ENCODE measurements around the gene CYGB. TPM values are rescaled to one million over a fixed set of nuclear protein-coding genes. Genes with fewer than 3 reads are reported as not detected.

Gene CYGB
- total and polyA plus RNA-seq, 2 of the 13 experiments (the other 11 are each of a cell fraction or from before 2014, with no cell fraction given): 18.9 to 27.1 TPM

DNA sequence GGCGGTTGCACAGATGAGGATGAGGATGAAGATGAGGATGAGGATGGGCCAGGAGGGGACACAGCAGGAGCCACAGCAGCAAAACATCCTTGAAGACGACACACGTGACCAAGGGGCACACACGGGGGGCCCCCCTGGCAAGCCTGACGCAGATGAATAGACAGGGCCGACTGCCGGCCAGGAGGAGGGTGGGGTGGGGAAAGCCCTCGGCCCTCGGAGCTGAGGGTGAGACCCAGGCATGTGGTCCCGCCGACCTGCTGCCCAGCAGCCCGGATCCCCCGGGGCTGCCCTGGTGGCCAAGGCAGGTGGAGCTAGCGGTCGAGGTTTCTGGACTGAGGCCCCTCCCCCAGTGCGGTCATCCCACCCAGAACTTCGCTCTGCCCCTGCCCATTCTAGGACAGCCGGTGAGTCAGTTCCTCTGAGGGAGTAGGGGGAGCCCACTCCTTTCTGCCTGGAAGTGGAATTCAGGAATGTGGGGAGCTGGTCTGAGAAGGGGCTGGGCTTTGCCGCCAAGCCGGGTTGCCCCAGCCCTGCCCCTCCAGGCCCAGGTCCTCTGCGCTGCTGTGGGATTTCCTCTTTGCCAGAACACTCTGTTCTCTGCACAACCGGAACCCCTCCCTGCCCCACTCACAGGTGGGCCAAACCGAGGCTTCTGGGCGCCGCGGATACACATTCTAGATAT lies 9.9 kb downstream of the CYGB start (continued):
- TF ChIP-seq MTA3 (CRISPR knock-in tag; IDR thresholded peaks at IDR 0.05): no peak
- no peak for TF ChIP-seq ELF3 (CRISPR knock-in tag; IDR thresholded peaks at IDR 0.05)
- TF ChIP-seq ONECUT2 (CRISPR knock-in tag; IDR thresholded peaks at IDR 0.05): no peak
- TF ChIP-seq ZNF337 (CRISPR knock-in tag; IDR thresholded peaks at IDR 0.05; ENCODE audit: borderline replicate concordance, low read depth): no peak
- TF ChIP-seq, protein P1, sequence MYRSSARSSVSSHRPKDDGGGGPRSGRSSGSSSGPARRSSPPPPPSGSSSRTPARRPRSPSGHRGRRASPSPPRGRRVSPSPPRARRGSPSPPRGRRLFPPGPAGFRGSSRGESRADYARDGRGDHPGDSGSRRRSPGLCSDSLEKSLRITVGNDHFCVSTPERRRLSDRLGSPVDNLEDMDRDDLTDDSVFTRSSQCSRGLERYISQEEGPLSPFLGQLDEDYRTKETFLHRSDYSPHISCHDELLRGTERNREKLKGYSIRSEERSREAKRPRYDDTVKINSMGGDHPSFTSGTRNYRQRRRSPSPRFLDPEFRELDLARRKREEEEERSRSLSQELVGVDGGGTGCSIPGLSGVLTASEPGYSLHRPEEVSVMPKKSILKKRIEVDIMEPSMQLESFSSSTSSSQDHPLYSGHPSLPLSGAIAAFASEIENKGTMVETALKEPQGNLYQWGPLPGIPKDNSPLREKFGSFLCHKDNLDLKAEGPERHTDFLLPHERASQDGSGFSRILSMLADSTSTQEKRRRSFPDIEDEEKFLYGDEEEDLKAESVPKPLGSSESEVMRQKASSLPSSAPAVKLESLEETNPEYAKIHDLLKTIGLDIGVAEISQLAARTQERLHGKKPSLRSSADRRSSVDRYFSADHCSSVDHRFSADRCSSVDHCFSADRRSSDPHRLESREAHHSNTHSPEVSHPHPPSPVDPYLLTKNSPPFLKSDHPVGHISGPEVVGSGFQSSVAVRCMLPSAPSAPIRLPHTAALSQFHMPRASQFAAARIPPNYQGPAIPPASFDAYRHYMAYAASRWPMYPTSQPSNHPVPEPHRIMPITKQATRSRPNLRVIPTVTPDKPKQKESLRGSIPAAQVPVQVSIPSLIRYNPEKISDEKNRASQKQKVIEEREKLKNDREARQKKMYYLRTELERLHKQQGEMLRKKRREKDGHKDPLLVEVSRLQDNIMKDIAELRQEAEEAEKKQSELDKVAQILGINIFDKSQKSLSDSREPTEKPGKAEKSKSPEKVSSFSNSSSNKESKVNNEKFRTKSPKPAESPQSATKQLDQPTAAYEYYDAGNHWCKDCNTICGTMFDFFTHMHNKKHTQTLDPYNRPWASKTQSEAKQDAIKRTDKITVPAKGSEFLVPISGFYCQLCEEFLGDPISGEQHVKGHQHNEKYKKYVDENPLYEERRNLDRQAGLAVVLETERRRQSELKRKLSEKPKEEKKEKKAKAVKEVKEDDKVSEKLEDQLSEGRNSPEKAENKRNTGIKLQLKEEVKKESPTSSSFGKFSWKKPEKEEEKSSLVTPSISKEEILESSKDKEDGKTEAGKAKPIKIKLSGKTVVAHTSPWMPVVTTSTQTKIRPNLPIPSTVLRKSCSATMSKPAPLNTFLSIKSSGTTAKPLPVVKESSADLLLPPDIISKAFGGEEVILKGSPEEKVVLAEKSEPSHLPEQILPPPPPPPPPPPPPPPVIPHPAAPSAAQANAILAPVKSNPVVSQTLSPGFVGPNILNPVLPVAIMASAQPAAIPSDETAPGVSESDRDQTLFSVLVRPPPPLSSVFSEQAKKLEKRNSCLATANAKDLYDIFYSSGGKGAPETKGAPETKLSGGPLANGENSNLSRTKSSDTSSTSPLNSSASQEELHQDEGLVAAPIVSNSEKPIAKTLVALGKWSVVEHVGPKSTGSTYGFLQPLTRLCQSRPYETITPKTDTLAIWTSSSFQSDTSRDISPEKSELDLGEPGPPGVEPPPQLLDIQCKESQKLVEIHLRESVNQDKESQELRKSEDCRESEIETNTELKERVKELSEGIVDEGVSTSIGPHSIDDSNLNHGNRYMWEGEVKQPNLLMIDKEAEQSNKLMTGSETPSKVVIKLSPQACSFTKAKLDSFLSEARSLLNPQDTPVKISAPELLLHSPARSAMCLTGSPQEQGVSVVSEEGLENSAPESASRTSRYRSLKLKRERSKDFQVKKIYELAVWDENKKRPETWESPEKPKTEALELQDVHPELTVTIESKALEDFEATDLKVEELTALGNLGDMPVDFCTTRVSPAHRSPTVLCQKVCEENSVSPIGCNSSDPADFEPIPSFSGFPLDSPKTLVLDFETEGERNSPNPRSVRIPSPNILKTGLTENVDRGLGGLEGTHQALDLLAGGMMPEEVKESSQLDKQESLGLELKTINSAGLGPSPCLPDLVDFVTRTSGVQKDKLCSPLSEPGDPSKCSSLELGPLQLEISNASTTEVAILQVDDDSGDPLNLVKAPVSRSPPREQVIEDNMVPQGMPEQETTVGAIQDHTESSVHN (CRISPR knock-in tag; IDR thresholded peaks at IDR 0.05): 0 out of 2 replicates have a peak, but pooled peaks have one; percentile 58
- no peak for TF ChIP-seq SAFB2 (CRISPR knock-in tag; IDR thresholded peaks at IDR 0.05; ENCODE audit: borderline replicate concordance, low read depth)
- no peak for TF ChIP-seq HHEX (CRISPR knock-in tag; IDR thresholded peaks at IDR 0.05)
- TF ChIP-seq AHR (CRISPR knock-in tag; IDR thresholded peaks at IDR 0.05): 0 out of 2 replicates have a peak, but pooled peaks have one; percentile 52
- TF ChIP-seq CHD4 (IDR thresholded peaks at IDR 0.05; ENCODE audit: borderline replicate concordance, low read length): no peak
- TF ChIP-seq, protein P2, sequence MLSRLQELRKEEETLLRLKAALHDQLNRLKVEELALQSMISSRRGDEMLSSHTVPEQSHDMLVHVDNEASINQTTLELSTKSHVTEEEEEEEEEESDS (CRISPR knock-in tag; IDR thresholded peaks at IDR 0.05; ENCODE audit: borderline replicate concordance): no peak
- TF ChIP-seq NBN (conservative IDR thresholded peaks at IDR 0.05): no peak
- TF ChIP-seq ZNF790 (CRISPR knock-in tag; IDR thresholded peaks at IDR 0.05; ENCODE audit: borderline replicate concordance): no peak
- no peak for TF ChIP-seq SMAD1 (CRISPR knock-in tag; IDR thresholded peaks at IDR 0.05; ENCODE audit: borderline replicate concordance, low read depth)
- TF ChIP-seq MIER2 (CRISPR knock-in tag; IDR thresholded peaks at IDR 0.05): 0 out of 2 replicates have a peak, but pooled peaks have one; percentile 33
- peak; percentile 30; the same call in 1 of the 2 replicates for TF ChIP-seq PHF8 (CRISPR knock-in tag; IDR thresholded peaks at IDR 0.05)
- TF ChIP-seq, protein P3, sequence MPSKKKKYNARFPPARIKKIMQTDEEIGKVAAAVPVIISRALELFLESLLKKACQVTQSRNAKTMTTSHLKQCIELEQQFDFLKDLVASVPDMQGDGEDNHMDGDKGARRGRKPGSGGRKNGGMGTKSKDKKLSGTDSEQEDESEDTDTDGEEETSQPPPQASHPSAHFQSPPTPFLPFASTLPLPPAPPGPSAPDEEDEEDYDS (CRISPR knock-in tag; IDR thresholded peaks at IDR 0.05): peak; percentile 31; the same call in 1 of the 2 replicates
